WTC11 (cell line): Measurements from ENCODE around the gene TCN1. TPM values are rescaled to one million over a fixed set of nuclear protein-coding genes. Genes with fewer than 3 reads are reported as not detected.
"Not testable (repeated sequence)": the region's sequence is repeated elsewhere in the genome, so short reads cannot be mapped to it uniquely, and the experiment has no call there.

Experiments
- ATAC-seq: fragments of 200-7000 bp; cut with Tn5 transposase; 2 replicates; pipeline ENCODE4 v1.10.0; 2021; ENCODE audit warnings: mild to moderate bottlenecking, moderate library complexity
- CTCF ChIA-PET: fragments of 300-600 bp; sonication (Branson Sonifier 250); formaldehyde crosslinking; loops from one replicate; lab custom pipeline; 2021; ENCODE audit warnings: antibody characterized with exemption; lab: Charles Lee
- POLR2A ChIA-PET: fragments of 350-600 bp; sonication (Branson Sonifier 250); formaldehyde crosslinking; loops from one replicate; lab custom pipeline; 2021; ENCODE audit warnings: antibody characterized with exemption; lab: Charles Lee
- DNase-seq: peaks from one replicate; pipeline ENCODE4 v3.0.0; 2021; ENCODE audit warnings: low spot score
- H3K27ac Mint-ChIP-seq: 2 replicates; pipeline ENCODE4 v1.8.0; 2021; ENCODE audit warnings: mixed read lengths
- H3K27me3 Mint-ChIP-seq: 2 replicates; pipeline ENCODE4 v1.8.0; 2021; ENCODE audit warnings: low read depth, mild to moderate bottlenecking, moderate library complexity, mixed read lengths
- H3K36me3 Mint-ChIP-seq: 2 replicates; pipeline ENCODE4 v1.8.0; 2021; ENCODE audit warnings: mixed read lengths
- H3K4me1 Mint-ChIP-seq: 2 replicates; pipeline ENCODE4 v1.8.0; 2022; ENCODE audit warnings: mixed read lengths
- H3K4me3 Mint-ChIP-seq: 2 replicates; pipeline ENCODE4 v1.8.0; 2021; ENCODE audit warnings: mild to moderate bottlenecking, moderate library complexity, mixed read lengths
- H3K9me3 Mint-ChIP-seq: 2 replicates; pipeline ENCODE4 v1.8.0; 2021; ENCODE audit warnings: mixed read lengths
- CREM ChIP-seq: sonication (generic); formaldehyde crosslinking; IDR thresholded peaks from 2 replicates; pipeline ENCODE4 v1.8.1; 2022; ENCODE audit warnings: mild to moderate bottlenecking, missing genetic modification reagents, moderate library complexity
- FOXK1 ChIP-seq: sonication (generic); formaldehyde crosslinking; IDR thresholded peaks from 2 replicates; pipeline ENCODE4 v1.8.0; 2022; ENCODE audit warnings: mild to moderate bottlenecking, moderate library complexity, missing genetic modification reagents
- GABPB1 ChIP-seq: sonication (generic); formaldehyde crosslinking; IDR thresholded peaks from 2 replicates; pipeline ENCODE4 v1.8.1; 2023; ENCODE audit warnings: mild to moderate bottlenecking, missing genetic modification reagents
- HMGA2 ChIP-seq: fragments of 250-450 bp; sonication (Bioruptor Pico); IDR thresholded peaks from 2 replicates; pipeline ENCODE4 v1.4.0; 2021; ENCODE audit warnings: mild to moderate bottlenecking, moderate library complexity
- RELA ChIP-seq: sonication (generic); formaldehyde crosslinking; IDR thresholded peaks from 2 replicates; pipeline ENCODE4 v1.8.1; 2022; ENCODE audit warnings: missing genetic modification reagents, mild to moderate bottlenecking, borderline replicate concordance
- TEAD4 ChIP-seq: sonication (generic); formaldehyde crosslinking; IDR thresholded peaks from 2 replicates; pipeline ENCODE4 v1.8.0; 2022; ENCODE audit warnings: mild to moderate bottlenecking, missing genetic modification reagents
- ZNF263 ChIP-seq: sonication (generic); formaldehyde crosslinking; IDR thresholded peaks from 2 replicates; pipeline ENCODE4 v1.8.1; 2022; ENCODE audit warnings: low read depth, mild to moderate bottlenecking, moderate library complexity, missing genetic modification reagents
- ZNF396 ChIP-seq: fragments of 250-450 bp; sonication (Bioruptor Pico); IDR thresholded peaks from 2 replicates; pipeline ENCODE4 v1.8.0; 2021; ENCODE audit warnings: mild to moderate bottlenecking, moderate library complexity, borderline replicate concordance
- total RNA-seq: library from RNA; stranded (reverse); gene quantifications from 3 replicates; pipeline ENCODE4 v1.2.3, GENCODE V29; 2021
- TF ChIP-seq, protein P1 (sequence below): sonication (generic); formaldehyde crosslinking; IDR thresholded peaks from 2 replicates; pipeline ENCODE4 v1.8.0; 2022; ENCODE audit warnings: mild to moderate bottlenecking, missing genetic modification reagents
- TF ChIP-seq, protein P2 (sequence below): sonication (generic); formaldehyde crosslinking; IDR thresholded peaks from 2 replicates; pipeline ENCODE4 v1.8.0; 2023; ENCODE audit warnings: missing genetic modification reagents
- TF ChIP-seq, protein P3 (sequence below): fragments of 250-450 bp; sonication (Bioruptor Pico); IDR thresholded peaks from 2 replicates; pipeline ENCODE4 v1.9.0; 2021; ENCODE audit warnings: mild to moderate bottlenecking, borderline replicate concordance
- TF ChIP-seq, protein P4 (sequence below): sonication (generic); formaldehyde crosslinking; IDR thresholded peaks from 2 replicates; pipeline ENCODE4 v1.8.1; 2023; ENCODE audit warnings: mild to moderate bottlenecking, missing genetic modification reagents
- TF ChIP-seq, protein P5 (sequence below): sonication (generic); formaldehyde crosslinking; IDR thresholded peaks from 2 replicates; pipeline ENCODE4 v1.8.0; 2022; ENCODE audit warnings: mild to moderate bottlenecking, missing genetic modification reagents
- TF ChIP-seq, protein P6 (sequence below): fragments of 250-450 bp; sonication (Bioruptor Pico); IDR thresholded peaks from 2 replicates; pipeline ENCODE4 v1.9.0; 2021; ENCODE audit warnings: mild to moderate bottlenecking

TCN1 gene
- total RNA-seq, 1 experiment from 2014 or later = not detected

- TF ChIP-seq, protein P1, sequence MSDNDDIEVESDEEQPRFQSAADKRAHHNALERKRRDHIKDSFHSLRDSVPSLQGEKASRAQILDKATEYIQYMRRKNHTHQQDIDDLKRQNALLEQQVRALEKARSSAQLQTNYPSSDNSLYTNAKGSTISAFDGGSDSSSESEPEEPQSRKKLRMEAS (CRISPR knock-in tag) = no peak
- TF ChIP-seq TEAD4 (CRISPR knock-in tag) (no peak), ZNF396 (CRISPR knock-in tag) (no peak), FOXK1 (no peak)
- TF ChIP-seq, protein P2, sequence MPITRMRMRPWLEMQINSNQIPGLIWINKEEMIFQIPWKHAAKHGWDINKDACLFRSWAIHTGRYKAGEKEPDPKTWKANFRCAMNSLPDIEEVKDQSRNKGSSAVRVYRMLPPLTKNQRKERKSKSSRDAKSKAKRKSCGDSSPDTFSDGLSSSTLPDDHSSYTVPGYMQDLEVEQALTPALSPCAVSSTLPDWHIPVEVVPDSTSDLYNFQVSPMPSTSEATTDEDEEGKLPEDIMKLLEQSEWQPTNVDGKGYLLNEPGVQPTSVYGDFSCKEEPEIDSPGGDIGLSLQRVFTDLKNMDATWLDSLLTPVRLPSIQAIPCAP (CRISPR knock-in tag) = no peak
Measured at GRCh38 chr11:59891781-59892181, 25.5 kb upstream of the TCN1 start (continued).

- POLR2A ChIA-PET, CTCF ChIA-PET, H3K4me3 Mint-ChIP-seq, H3K27me3 Mint-ChIP-seq, ATAC-seq, DNase-seq, H3K4me1 Mint-ChIP-seq, H3K27ac Mint-ChIP-seq: not testable (repeated sequence)
- H3K9me3 Mint-ChIP-seq = peaks cover 58% of the 10 kb centered on the region
- peaks cover 37% of the 10 kb centered on the region for H3K36me3 Mint-ChIP-seq
Measured at GRCh38 chr11:59887156-59887555, 20.9 kb upstream of the TCN1 start.

- peaks cover 3% of the 10 kb centered on the region; the same call in 1 of the 2 replicates for H3K4me1 Mint-ChIP-seq
- no peak overlapping the region for H3K4me3 Mint-ChIP-seq
- ChIA-PET CTCF (interaction anchor here (0.7 kb wide), 1 partner anchor 15 kb away, joined by 3 read pairs; no protein-coding TSS in a partner anchor), POLR2A (no interaction called here)
- peaks cover 2% of the 10 kb centered on the region; the same call in 1 of the 2 replicates for H3K27me3 Mint-ChIP-seq
- no peak for DNase-seq
- peaks cover 22% of the 10 kb centered on the region for H3K36me3 Mint-ChIP-seq
- ATAC-seq = no peak
- peaks cover 33% of the 10 kb centered on the region for H3K9me3 Mint-ChIP-seq
- no peak overlapping the region for H3K27ac Mint-ChIP-seq
- TF ChIP-seq RELA (CRISPR knock-in tag) (no peak), CREM (no peak), ZNF263 (CRISPR knock-in tag) (no peak), ZNF396 (CRISPR knock-in tag) (no peak)
- TF ChIP-seq, protein P3, sequence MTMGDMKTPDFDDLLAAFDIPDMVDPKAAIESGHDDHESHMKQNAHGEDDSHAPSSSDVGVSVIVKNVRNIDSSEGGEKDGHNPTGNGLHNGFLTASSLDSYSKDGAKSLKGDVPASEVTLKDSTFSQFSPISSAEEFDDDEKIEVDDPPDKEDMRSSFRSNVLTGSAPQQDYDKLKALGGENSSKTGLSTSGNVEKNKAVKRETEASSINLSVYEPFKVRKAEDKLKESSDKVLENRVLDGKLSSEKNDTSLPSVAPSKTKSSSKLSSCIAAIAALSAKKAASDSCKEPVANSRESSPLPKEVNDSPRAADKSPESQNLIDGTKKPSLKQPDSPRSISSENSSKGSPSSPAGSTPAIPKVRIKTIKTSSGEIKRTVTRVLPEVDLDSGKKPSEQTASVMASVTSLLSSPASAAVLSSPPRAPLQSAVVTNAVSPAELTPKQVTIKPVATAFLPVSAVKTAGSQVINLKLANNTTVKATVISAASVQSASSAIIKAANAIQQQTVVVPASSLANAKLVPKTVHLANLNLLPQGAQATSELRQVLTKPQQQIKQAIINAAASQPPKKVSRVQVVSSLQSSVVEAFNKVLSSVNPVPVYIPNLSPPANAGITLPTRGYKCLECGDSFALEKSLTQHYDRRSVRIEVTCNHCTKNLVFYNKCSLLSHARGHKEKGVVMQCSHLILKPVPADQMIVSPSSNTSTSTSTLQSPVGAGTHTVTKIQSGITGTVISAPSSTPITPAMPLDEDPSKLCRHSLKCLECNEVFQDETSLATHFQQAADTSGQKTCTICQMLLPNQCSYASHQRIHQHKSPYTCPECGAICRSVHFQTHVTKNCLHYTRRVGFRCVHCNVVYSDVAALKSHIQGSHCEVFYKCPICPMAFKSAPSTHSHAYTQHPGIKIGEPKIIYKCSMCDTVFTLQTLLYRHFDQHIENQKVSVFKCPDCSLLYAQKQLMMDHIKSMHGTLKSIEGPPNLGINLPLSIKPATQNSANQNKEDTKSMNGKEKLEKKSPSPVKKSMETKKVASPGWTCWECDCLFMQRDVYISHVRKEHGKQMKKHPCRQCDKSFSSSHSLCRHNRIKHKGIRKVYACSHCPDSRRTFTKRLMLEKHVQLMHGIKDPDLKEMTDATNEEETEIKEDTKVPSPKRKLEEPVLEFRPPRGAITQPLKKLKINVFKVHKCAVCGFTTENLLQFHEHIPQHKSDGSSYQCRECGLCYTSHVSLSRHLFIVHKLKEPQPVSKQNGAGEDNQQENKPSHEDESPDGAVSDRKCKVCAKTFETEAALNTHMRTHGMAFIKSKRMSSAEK (CRISPR knock-in tag) = no peak
- TF ChIP-seq, protein P4, sequence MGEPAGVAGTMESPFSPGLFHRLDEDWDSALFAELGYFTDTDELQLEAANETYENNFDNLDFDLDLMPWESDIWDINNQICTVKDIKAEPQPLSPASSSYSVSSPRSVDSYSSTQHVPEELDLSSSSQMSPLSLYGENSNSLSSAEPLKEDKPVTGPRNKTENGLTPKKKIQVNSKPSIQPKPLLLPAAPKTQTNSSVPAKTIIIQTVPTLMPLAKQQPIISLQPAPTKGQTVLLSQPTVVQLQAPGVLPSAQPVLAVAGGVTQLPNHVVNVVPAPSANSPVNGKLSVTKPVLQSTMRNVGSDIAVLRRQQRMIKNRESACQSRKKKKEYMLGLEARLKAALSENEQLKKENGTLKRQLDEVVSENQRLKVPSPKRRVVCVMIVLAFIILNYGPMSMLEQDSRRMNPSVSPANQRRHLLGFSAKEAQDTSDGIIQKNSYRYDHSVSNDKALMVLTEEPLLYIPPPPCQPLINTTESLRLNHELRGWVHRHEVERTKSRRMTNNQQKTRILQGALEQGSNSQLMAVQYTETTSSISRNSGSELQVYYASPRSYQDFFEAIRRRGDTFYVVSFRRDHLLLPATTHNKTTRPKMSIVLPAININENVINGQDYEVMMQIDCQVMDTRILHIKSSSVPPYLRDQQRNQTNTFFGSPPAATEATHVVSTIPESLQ (CRISPR knock-in tag) = no peak
- TF ChIP-seq, protein P5, sequence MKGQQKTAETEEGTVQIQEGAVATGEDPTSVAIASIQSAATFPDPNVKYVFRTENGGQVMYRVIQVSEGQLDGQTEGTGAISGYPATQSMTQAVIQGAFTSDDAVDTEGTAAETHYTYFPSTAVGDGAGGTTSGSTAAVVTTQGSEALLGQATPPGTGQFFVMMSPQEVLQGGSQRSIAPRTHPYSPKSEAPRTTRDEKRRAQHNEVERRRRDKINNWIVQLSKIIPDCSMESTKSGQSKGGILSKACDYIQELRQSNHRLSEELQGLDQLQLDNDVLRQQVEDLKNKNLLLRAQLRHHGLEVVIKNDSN = no peak
Measured at GRCh38 chr11:59883597-59883996, 17.3 kb upstream of the TCN1 start.

GRCh38 chr11:59879567-59879966 lies 13.3 kb upstream of the TCN1 start:
- Mint-ChIP-seq H3K4me1 (peaks cover 23% of the 10 kb centered on the region), H3K27ac (no peak overlapping the region), H3K36me3 (no peaks in the 10 kb centered on the region), H3K4me3 (no peak overlapping the region), H3K9me3 (no peaks in the 10 kb centered on the region), H3K27me3 (no peaks in the 10 kb centered on the region)
- ATAC-seq = no peak
- ChIA-PET POLR2A (no interaction called here), CTCF (interaction anchor here (1.0 kb wide), 1 partner anchor 13 kb away, joined by 5 read pairs; no protein-coding TSS in a partner anchor)
- DNase-seq = no peak
- TF ChIP-seq HMGA2 (CRISPR knock-in tag) (no peak), GABPB1 (CRISPR knock-in tag) (no peak)
- TF ChIP-seq, protein P6, sequence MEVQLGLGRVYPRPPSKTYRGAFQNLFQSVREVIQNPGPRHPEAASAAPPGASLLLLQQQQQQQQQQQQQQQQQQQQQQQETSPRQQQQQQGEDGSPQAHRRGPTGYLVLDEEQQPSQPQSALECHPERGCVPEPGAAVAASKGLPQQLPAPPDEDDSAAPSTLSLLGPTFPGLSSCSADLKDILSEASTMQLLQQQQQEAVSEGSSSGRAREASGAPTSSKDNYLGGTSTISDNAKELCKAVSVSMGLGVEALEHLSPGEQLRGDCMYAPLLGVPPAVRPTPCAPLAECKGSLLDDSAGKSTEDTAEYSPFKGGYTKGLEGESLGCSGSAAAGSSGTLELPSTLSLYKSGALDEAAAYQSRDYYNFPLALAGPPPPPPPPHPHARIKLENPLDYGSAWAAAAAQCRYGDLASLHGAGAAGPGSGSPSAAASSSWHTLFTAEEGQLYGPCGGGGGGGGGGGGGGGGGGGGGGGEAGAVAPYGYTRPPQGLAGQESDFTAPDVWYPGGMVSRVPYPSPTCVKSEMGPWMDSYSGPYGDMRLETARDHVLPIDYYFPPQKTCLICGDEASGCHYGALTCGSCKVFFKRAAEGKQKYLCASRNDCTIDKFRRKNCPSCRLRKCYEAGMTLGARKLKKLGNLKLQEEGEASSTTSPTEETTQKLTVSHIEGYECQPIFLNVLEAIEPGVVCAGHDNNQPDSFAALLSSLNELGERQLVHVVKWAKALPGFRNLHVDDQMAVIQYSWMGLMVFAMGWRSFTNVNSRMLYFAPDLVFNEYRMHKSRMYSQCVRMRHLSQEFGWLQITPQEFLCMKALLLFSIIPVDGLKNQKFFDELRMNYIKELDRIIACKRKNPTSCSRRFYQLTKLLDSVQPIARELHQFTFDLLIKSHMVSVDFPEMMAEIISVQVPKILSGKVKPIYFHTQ (CRISPR knock-in tag) = no peak
- TF ChIP-seq, protein P3 (CRISPR knock-in tag) = no peak
